Panc1 (cell line): ENCODE measurements around the gene CCDC192. TPM values are rescaled to one million over a fixed set of nuclear protein-coding genes. Genes with fewer than 3 reads are reported as not detected.

Experiments
- ATAC-seq: fragments of 200-7000 bp; cut with Tn5 transposase; 2 replicates; pipeline ENCODE4 v1.9.1; 2020; ENCODE audit warnings: mild to moderate bottlenecking, moderate library complexity
- BruUV-seq: library from RNA; stranded (reverse); fragments of 400-500 nt; replicated peaks from 2 replicates; lab custom pipeline; 2021; lab: Mats Ljungman, UMichigan
- CTCF ChIA-PET: fragments of 300-600 bp; sonication (Branson Sonifier 250); formaldehyde crosslinking; loops from one replicate; lab custom pipeline; 2022; ENCODE audit warnings: antibody characterized with exemption; lab: Charles Lee
- POLR2A ChIA-PET: fragments of 300-600 bp; sonication (Branson Sonifier 250); formaldehyde crosslinking; loops from one replicate; lab custom pipeline; 2022; ENCODE audit warnings: antibody characterized with exemption; lab: Charles Lee
- DNase-seq: peaks from one replicate; pipeline ENCODE4 v3.0.0-alpha.2; 2010; ENCODE audit warnings: low read depth, low spot score
- H3K27ac ChIP-seq: 2 replicates; pipeline ENCODE4 v1.5.1; 2011; ENCODE audit warnings: mild to moderate bottlenecking, low read length, inconsistent platforms
- H3K27me3 ChIP-seq: fragments of 200-500 bp; sonication (Bioruptor generic); 2 replicates; pipeline ENCODE4 v1.6.0; 2014; ENCODE audit warnings: low read length, inconsistent platforms; ENCODE audit not compliant: control insufficient read depth, insufficient read depth
- H3K36me3 ChIP-seq: fragments of 200-500 bp; sonication (Bioruptor generic); 2 replicates; pipeline ENCODE4 v1.5.1; 2014; ENCODE audit warnings: inconsistent platforms, mild to moderate bottlenecking, low read length, moderate library complexity; ENCODE audit not compliant: control insufficient read depth, insufficient read depth
- H3K4me1 ChIP-seq: 2 replicates; pipeline ENCODE4 v1.5.1; 2011; ENCODE audit warnings: inconsistent platforms, mild to moderate bottlenecking, low read length, moderate library complexity; ENCODE audit not compliant: control insufficient read depth, insufficient read depth
- H3K4me3 ChIP-seq, 2 experiments: 2 replicates each; pipeline ENCODE4 v1.5.1; 2011 to 2012; ENCODE audit warnings: low read depth in 2 of 2, low read length in 2 of 2, mild to moderate bottlenecking in 2 of 2, inconsistent platforms in 1 of 2, moderate library complexity in 1 of 2
- H3K9me3 ChIP-seq: fragments of 200-500 bp; sonication (Bioruptor generic); 2 replicates; pipeline ENCODE4 v1.5.1; 2014; ENCODE audit warnings: low read depth, mild to moderate bottlenecking, inconsistent platforms, low read length, moderate library complexity; ENCODE audit not compliant: control insufficient read depth, insufficient read depth
- CTCF ChIP-seq: fragments of 450-650 bp; IDR thresholded peaks from 2 replicates; pipeline ENCODE4 v1.5.1; 2017; ENCODE audit warnings: mild to moderate bottlenecking
- POLR2AphosphoS5 ChIP-seq: IDR thresholded peaks from 2 replicates; pipeline ENCODE4 v1.6.1; 2012; ENCODE audit warnings: mild to moderate bottlenecking, low read depth, low read length, moderate library complexity
- SIN3A ChIP-seq: IDR thresholded peaks from 2 replicates; pipeline ENCODE4 v1.6.1; 2012; ENCODE audit warnings: low read depth, mild to moderate bottlenecking, low read length, moderate library complexity, borderline replicate concordance; ENCODE audit not compliant: insufficient read depth
- TCF7L2 ChIP-seq: IDR thresholded peaks from 2 replicates; pipeline ENCODE4 v1.6.1; 2011; ENCODE audit warnings: mild to moderate bottlenecking, low read depth, low read length, inconsistent platforms
- in situ Hi-C: cut with HindIII; loops from 2 replicates; pipeline ENCODE4 v1.10.0; 2016; ENCODE audit warnings: low sequenced_read_pairs, low pct_unique_long_range_greater_than_20kb
- intact Hi-C: fragments of 100-400 bp; cut with micrococcal nuclease; formaldehyde crosslinking; loops from one replicate; pipeline ENCODE4 v1.10.0; 2022; ENCODE audit not compliant: unreplicated experiment
- total RNA-seq: library from RNA; stranded (reverse); gene quantifications from one replicate; pipeline ENCODE4 v1.2.1, GENCODE V29; 2021; ENCODE audit not compliant: unreplicated experiment
- TF ChIP-seq, protein P1 (sequence below), 2 experiments: IDR thresholded peaks; 2 replicates each; pipeline ENCODE4 v1.6.1; 2011 to 2012; ENCODE audit warnings: low read depth in 2 of 2, control low read depth in 1 of 2, low read length in 1 of 2, mild to moderate bottlenecking in 1 of 2, moderate library complexity in 1 of 2; ENCODE audit not compliant: insufficient read depth in 1 of 2

CCDC192 gene
- total RNA-seq, 1 experiment from 2014 or later = not detected

- intact Hi-C loops (no loop called here), in situ Hi-C loops (no loop called here)
- no peaks in the 10 kb centered on the region for H3K9me3 ChIP-seq
- no peaks in the 10 kb centered on the region; the same call in 1 of the 2 replicates for H3K4me1 ChIP-seq
- POLR2A ChIA-PET = no interaction called here
- no peak for ATAC-seq
- CTCF ChIA-PET = no interaction called here
- no peak overlapping the region for H3K4me3 ChIP-seq
- no peaks in the 10 kb centered on the region for H3K36me3 ChIP-seq
- no peak for TF ChIP-seq SIN3A
- TF ChIP-seq, protein P1, sequence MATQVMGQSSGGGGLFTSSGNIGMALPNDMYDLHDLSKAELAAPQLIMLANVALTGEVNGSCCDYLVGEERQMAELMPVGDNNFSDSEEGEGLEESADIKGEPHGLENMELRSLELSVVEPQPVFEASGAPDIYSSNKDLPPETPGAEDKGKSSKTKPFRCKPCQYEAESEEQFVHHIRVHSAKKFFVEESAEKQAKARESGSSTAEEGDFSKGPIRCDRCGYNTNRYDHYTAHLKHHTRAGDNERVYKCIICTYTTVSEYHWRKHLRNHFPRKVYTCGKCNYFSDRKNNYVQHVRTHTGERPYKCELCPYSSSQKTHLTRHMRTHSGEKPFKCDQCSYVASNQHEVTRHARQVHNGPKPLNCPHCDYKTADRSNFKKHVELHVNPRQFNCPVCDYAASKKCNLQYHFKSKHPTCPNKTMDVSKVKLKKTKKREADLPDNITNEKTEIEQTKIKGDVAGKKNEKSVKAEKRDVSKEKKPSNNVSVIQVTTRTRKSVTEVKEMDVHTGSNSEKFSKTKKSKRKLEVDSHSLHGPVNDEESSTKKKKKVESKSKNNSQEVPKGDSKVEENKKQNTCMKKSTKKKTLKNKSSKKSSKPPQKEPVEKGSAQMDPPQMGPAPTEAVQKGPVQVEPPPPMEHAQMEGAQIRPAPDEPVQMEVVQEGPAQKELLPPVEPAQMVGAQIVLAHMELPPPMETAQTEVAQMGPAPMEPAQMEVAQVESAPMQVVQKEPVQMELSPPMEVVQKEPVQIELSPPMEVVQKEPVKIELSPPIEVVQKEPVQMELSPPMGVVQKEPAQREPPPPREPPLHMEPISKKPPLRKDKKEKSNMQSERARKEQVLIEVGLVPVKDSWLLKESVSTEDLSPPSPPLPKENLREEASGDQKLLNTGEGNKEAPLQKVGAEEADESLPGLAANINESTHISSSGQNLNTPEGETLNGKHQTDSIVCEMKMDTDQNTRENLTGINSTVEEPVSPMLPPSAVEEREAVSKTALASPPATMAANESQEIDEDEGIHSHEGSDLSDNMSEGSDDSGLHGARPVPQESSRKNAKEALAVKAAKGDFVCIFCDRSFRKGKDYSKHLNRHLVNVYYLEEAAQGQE (IDR thresholded peaks at IDR 0.05; ENCODE audit: insufficient read depth in 1 of 2, low read depth in 2 of 2, low read length in 1 of 2) = no peak
- TF ChIP-seq TCF7L2 = no peak
- no peak for TF ChIP-seq CTCF
- no peak for TF ChIP-seq POLR2AphosphoS5
- H3K27me3 ChIP-seq = no peaks in the 10 kb centered on the region
- DNase-seq = no peak
- no TSS peak for BruUV-seq
- no peak overlapping the region for H3K27ac ChIP-seq
Observed at GRCh38 chr5:127891942-127892341, 188.8 kb downstream of the CCDC192 start.

GRCh38 chr5:127892467-127893207 lies 189.4 kb downstream of the CCDC192 start:
- Histone ChIP-seq H3K4me1 (no peaks in the 10 kb centered on the region; the same call in 1 of the 2 replicates), H3K4me3 (no peak overlapping the region), H3K27me3 (no peaks in the 10 kb centered on the region), H3K9me3 (no peaks in the 10 kb centered on the region), H3K36me3 (no peaks in the 10 kb centered on the region), H3K27ac (no peak overlapping the region)
- ChIA-PET POLR2A (no interaction called here), CTCF (no interaction called here)
- no TSS peak for BruUV-seq
- TF ChIP-seq POLR2AphosphoS5 (no peak), CTCF (no peak), TCF7L2 (no peak), SIN3A (no peak)
- TF ChIP-seq, protein P1 (IDR thresholded peaks at IDR 0.05; ENCODE audit: insufficient read depth in 1 of 2, low read depth in 2 of 2, low read length in 1 of 2) = no peak
- intact Hi-C loops (no loop called here), in situ Hi-C loops (no loop called here)
- no peak for ATAC-seq
- DNase-seq = no peak
